Activated CD4-positive, CD25-positive, alpha-beta regulatory T cell treated with anti-CD3 and anti-CD28 coated beads, Interleukin-2, amount 50 U/mL, for 24 hours (primary cell): ENCODE results near the gene CLSTN1.

ENCODE experiments used
- ATAC-seq, 2 donors: fragments of 150-1000 bp; cut with Tn5 transposase; one replicate each; pipeline ENCODE4 v1.10.0; 2021; ENCODE audit warnings: mild to moderate bottlenecking in 1 of 2, moderate library complexity in 1 of 2

The CLSTN1 gene

GRCh38 chr1:9823943-9824701, at the start of gene CLSTN1:
TSS of gene CLSTN1 (minus strand) at chr1:9823965. CDS start at chr1:9823733, 232 bp downstream.
- ATAC-seq = peak; percentile 78 to 80

- no peak for ATAC-seq
Measured at GRCh38 chr1:9873385-9873784, 49.6 kb upstream of the CLSTN1 start.

GRCh38 chr1:9872430-9873165, 48.8 kb upstream of the CLSTN1 start:
- ATAC-seq = no peak

GRCh38 chr1:9871707-9872425, 48.1 kb upstream of the CLSTN1 start:
- no peak for ATAC-seq

- no peak for ATAC-seq
Measured at GRCh38 chr1:9871021-9871420, 47.3 kb upstream of the CLSTN1 start.

GRCh38 chr1:9870572-9870971, 46.8 kb upstream of the CLSTN1 start:
- no peak for ATAC-seq

GRCh38 chr1:9869831-9870251, 46.1 kb upstream of the CLSTN1 start:
- ATAC-seq = no peak

GRCh38 chr1:9868244-9868590, 44.5 kb upstream of the CLSTN1 start:
- no peak for ATAC-seq

- peak; percentile 91 to 98 for ATAC-seq
Measured at GRCh38 chr1:9867408-9868243, 43.9 kb upstream of the CLSTN1 start.

- no peak for ATAC-seq
Measured at GRCh38 chr1:9866836-9867235, 43.1 kb upstream of the CLSTN1 start.

- no peak for ATAC-seq
Measured at GRCh38 chr1:9865724-9866123, 42.0 kb upstream of the CLSTN1 start.

GRCh38 chr1:9863371-9863770, 39.6 kb upstream of the CLSTN1 start:
- no peak for ATAC-seq

- ATAC-seq = no peak
Measured at GRCh38 chr1:9861360-9861759, 37.6 kb upstream of the CLSTN1 start.

GRCh38 chr1:9860887-9861286, 37.1 kb upstream of the CLSTN1 start:
- no peak for ATAC-seq

GRCh38 chr1:9859281-9860014, 35.7 kb upstream of the CLSTN1 start:
- ATAC-seq = no peak

GRCh38 chr1:9858293-9859035, 34.7 kb upstream of the CLSTN1 start:
- ATAC-seq = peak; percentile 48 to 68

- ATAC-seq = no peak
Measured at GRCh38 chr1:9855186-9855585, 31.4 kb upstream of the CLSTN1 start.

- ATAC-seq = no peak
Measured at GRCh38 chr1:9853249-9853595, 29.5 kb upstream of the CLSTN1 start.

GRCh38 chr1:9852410-9853248, 28.9 kb upstream of the CLSTN1 start:
- no peak for ATAC-seq

GRCh38 chr1:9852004-9852403, 28.2 kb upstream of the CLSTN1 start:
- no peak for ATAC-seq
